H1 (cell line): ENCODE data around the gene ADAM12. TPM values are rescaled to one million over a fixed set of nuclear protein-coding genes. Genes with fewer than 3 reads are reported as not detected.

Experiments
- CTCF ChIA-PET: fragments of 300-600 bp; sonication (Branson Sonifier 250); formaldehyde crosslinking; loops from one replicate; lab custom pipeline; 2021; ENCODE audit not compliant: partially characterized antibody; lab: Charles Lee
- POLR2A ChIA-PET: fragments of 300-600 bp; sonication (Branson Sonifier 250); formaldehyde crosslinking; loops from one replicate; lab custom pipeline; 2021; ENCODE audit warnings: inconsistent platforms; ENCODE audit not compliant: partially characterized antibody; lab: Charles Lee
- DNase-seq, 2 experiments: peaks; one replicate each; pipeline versions ENCODE4 v3.0.0 to v3.0.0-alpha.2; 2010 to 2022; ENCODE audit warnings: low spot score in 2 of 2, low read depth in 1 of 2, mixed read lengths in 1 of 2
- FAIRE-seq: peaks from 2 replicates; lab custom pipeline; 2011; peaks lifted over from hg19 to GRCh38; lab: Jason Lieb, UNC
- H2AFZ ChIP-seq: 2 replicates; pipeline ENCODE4 v1.8.1; 2012; ENCODE audit warnings: low read length, inconsistent platforms
- H2AK5ac ChIP-seq: 2 replicates; pipeline ENCODE4 v1.6.1; 2013; ENCODE audit warnings: low read depth, low read length
- H2BK120ac ChIP-seq: replicated peaks from 2 replicates; pipeline ENCODE3; 2013; ENCODE audit warnings: low read depth, low read length, inconsistent platforms
- H2BK12ac ChIP-seq: 2 replicates; pipeline ENCODE4 v1.6.1; 2013; ENCODE audit warnings: low read depth, low read length
- H2BK15ac ChIP-seq: 2 replicates; pipeline ENCODE4 v1.6.1; 2013; ENCODE audit warnings: low read length
- H2BK20ac ChIP-seq: 2 replicates; pipeline ENCODE4 v1.6.1; 2013; ENCODE audit warnings: low read length
- H2BK5ac ChIP-seq: 2 replicates; pipeline ENCODE4 v1.6.1; 2013; ENCODE audit warnings: low read depth, low read length
- H3K14ac ChIP-seq: 2 replicates; pipeline ENCODE4 v1.6.1; 2013; ENCODE audit warnings: inconsistent platforms; ENCODE audit not compliant: insufficient read length
- H3K18ac ChIP-seq: 2 replicates; pipeline ENCODE4 v1.6.1; 2013; ENCODE audit warnings: low read length; ENCODE audit errors: extremely low read depth
- H3K23ac ChIP-seq: 2 replicates; pipeline ENCODE4 v1.6.1; 2013; ENCODE audit warnings: inconsistent platforms; ENCODE audit not compliant: insufficient read length
- H3K23me2 ChIP-seq: 2 replicates; pipeline ENCODE4 v1.6.1; 2013; ENCODE audit warnings: low read depth, low read length
- H3K27ac ChIP-seq: 2 replicates; pipeline ENCODE4 v1.6.1; 2011; ENCODE audit warnings: low read depth, low read length, inconsistent platforms
- H3K27me3 ChIP-seq, 4 experiments: replicated peaks in 1 of 4; 1 replicate in 1 of 4; 2 replicates in 3 of 4; pipeline versions ENCODE4 v1.6.1 to v1.8.1; 2011 to 2013; ENCODE audit warnings: low read length in 3 of 4, mild to moderate bottlenecking in 3 of 4, inconsistent platforms in 2 of 4, mixed read lengths in 2 of 4, moderate library complexity in 1 of 4; ENCODE audit not compliant: control insufficient read depth in 3 of 4, insufficient read depth in 3 of 4; ENCODE audit errors: extremely low read depth in 1 of 4
- H3K36me3 ChIP-seq, 4 experiments: 2 replicates each; pipeline versions ENCODE4 v1.6.1 to v1.8.1; 2011 to 2013; ENCODE audit warnings: mild to moderate bottlenecking in 4 of 4, low read length in 3 of 4, moderate library complexity in 2 of 4, control low read depth in 1 of 4, inconsistent platforms in 1 of 4; ENCODE audit not compliant: insufficient read depth in 4 of 4, control insufficient read depth in 2 of 4
- H3K4ac ChIP-seq: replicated peaks from 2 replicates; pipeline ENCODE3; 2013; ENCODE audit warnings: low read length, low read depth, mixed read lengths, inconsistent platforms; ENCODE audit not compliant: insufficient read length
- H3K4me1 ChIP-seq, 4 experiments: replicated peaks in 1 of 4; 1 replicate in 1 of 4; 2 replicates in 3 of 4; pipeline versions ENCODE4 v1.6.1 to v1.8.1; 2011 to 2013; ENCODE audit warnings: low read length in 3 of 4, inconsistent platforms in 2 of 4, mixed read lengths in 1 of 4; ENCODE audit not compliant: insufficient read depth in 4 of 4, control insufficient read depth in 3 of 4
- H3K4me2 ChIP-seq, 2 experiments: 2 replicates each; pipeline versions ENCODE4 v1.6.1 to v1.8.1; 2011 to 2013; ENCODE audit warnings: low read depth in 2 of 2, low read length in 2 of 2, control low read depth in 1 of 2, inconsistent platforms in 1 of 2, mild to moderate bottlenecking in 1 of 2; ENCODE audit not compliant: insufficient read depth in 1 of 2
- H3K4me3 ChIP-seq, 4 experiments: fragments of 200-600, 300-600 bp in 1 of 4; sonication (generic), shearing (Covaris generic), sonication (Bioruptor Twin) in 1 of 4; 2 replicates each; pipeline versions ENCODE4 v1.5.1 to v1.8.1; 2011 to 2016; ENCODE audit warnings: low read length in 4 of 4, low read depth in 3 of 4, control low read depth in 2 of 4, inconsistent platforms in 2 of 4, mild to moderate bottlenecking in 2 of 4, mixed read lengths in 1 of 4, moderate library complexity in 1 of 4; ENCODE audit not compliant: insufficient read depth in 2 of 4; ENCODE audit errors: extremely low read depth in 1 of 4
- H3K56ac ChIP-seq: replicated peaks from 2 replicates; pipeline ENCODE3; 2013; ENCODE audit warnings: low read depth, mild to moderate bottlenecking, mixed read lengths, low read length, inconsistent platforms; ENCODE audit not compliant: insufficient read length
- H3K79me1 ChIP-seq: 2 replicates; pipeline ENCODE4 v1.6.1; 2013; ENCODE audit warnings: low read depth, low read length, control low read depth
- H3K79me2 ChIP-seq, 2 experiments: 2 replicates each; pipeline versions ENCODE4 v1.6.1 to v1.8.1; 2012 to 2013; ENCODE audit warnings: low read length in 2 of 2, mild to moderate bottlenecking in 2 of 2, inconsistent platforms in 1 of 2; ENCODE audit not compliant: insufficient read depth in 2 of 2, control insufficient read depth in 1 of 2
- H3K9ac ChIP-seq, 4 experiments: replicated peaks in 1 of 4; 1 replicate in 1 of 4; 2 replicates in 3 of 4; pipeline versions ENCODE4 v1.6.1 to v1.8.1; 2011 to 2013; ENCODE audit warnings: low read depth in 3 of 4, low read length in 3 of 4, control low read depth in 2 of 4, mild to moderate bottlenecking in 2 of 4, moderate library complexity in 2 of 4, inconsistent platforms in 1 of 4; ENCODE audit errors: extremely low read depth in 1 of 4
- H3K9me3 ChIP-seq, 2 experiments: 2 replicates each; pipeline versions ENCODE4 v1.6.1 to v1.8.1; 2012 to 2013; ENCODE audit warnings: mild to moderate bottlenecking in 2 of 2, moderate library complexity in 2 of 2, control low read depth in 1 of 2, inconsistent platforms in 1 of 2, low read depth in 1 of 2, low read length in 1 of 2, mixed read lengths in 1 of 2; ENCODE audit not compliant: insufficient read depth in 2 of 2
- H4K20me1 ChIP-seq, 2 experiments: replicated peaks in 1 of 2; 2 replicates each; pipeline versions ENCODE3 to v1.8.1; 2011 to 2013; ENCODE audit warnings: inconsistent platforms in 2 of 2, low read length in 2 of 2, mild to moderate bottlenecking in 1 of 2; ENCODE audit not compliant: insufficient read depth in 2 of 2, control insufficient read depth in 1 of 2
- H4K5ac ChIP-seq: 2 replicates; pipeline ENCODE4 v1.6.1; 2013; ENCODE audit warnings: low read length, low read depth, mixed read lengths, inconsistent platforms; ENCODE audit not compliant: insufficient read length
- H4K8ac ChIP-seq: 2 replicates; pipeline ENCODE4 v1.8.0; 2013; ENCODE audit warnings: mild to moderate bottlenecking, moderate library complexity, low read length, inconsistent platforms; ENCODE audit not compliant: insufficient read depth; ENCODE audit errors: extremely low read depth
- H4K91ac ChIP-seq: replicated peaks from 2 replicates; pipeline ENCODE3; 2013; ENCODE audit warnings: low read length, mixed read lengths, inconsistent platforms; ENCODE audit not compliant: insufficient read length
- CHD2 ChIP-seq: IDR thresholded peaks from 2 replicates; pipeline ENCODE4 v1.6.1; 2012; ENCODE audit warnings: low read length, improper control_type of control experiment
- NANOG ChIP-seq: IDR thresholded peaks from 2 replicates; pipeline ENCODE4 v1.6.1; 2011; ENCODE audit warnings: low read length, low read depth, mild to moderate bottlenecking, inconsistent platforms; ENCODE audit not compliant: insufficient read depth, poor library complexity, severe bottlenecking
- POLR2A ChIP-seq, 2 experiments: IDR thresholded peaks; 1 replicate in 1 of 2; 2 replicates in 1 of 2; pipeline ENCODE4 v1.6.1; 2011; ENCODE audit warnings: low read depth in 2 of 2, low read length in 2 of 2, mild to moderate bottlenecking in 2 of 2; ENCODE audit errors: control extremely low read depth in 1 of 2
- RFX5 ChIP-seq: IDR thresholded peaks from 2 replicates; pipeline ENCODE4 v1.6.1; 2011; ENCODE audit warnings: low read depth, low read length, improper control_type of control experiment, borderline replicate concordance
- RXRA ChIP-seq: IDR thresholded peaks from 2 replicates; pipeline ENCODE4 v1.6.1; 2011; ENCODE audit warnings: low read depth, mild to moderate bottlenecking, low read length, moderate library complexity; ENCODE audit not compliant: insufficient read depth
- SAP30 ChIP-seq: fragments of 300-600 bp; sonication (generic); IDR thresholded peaks from 2 replicates; pipeline ENCODE4 v1.7.1; 2012; ENCODE audit warnings: low read length, moderate library complexity, mild to moderate bottlenecking, inconsistent platforms; ENCODE audit not compliant: insufficient read depth, insufficient replicate concordance
- SIX5 ChIP-seq: IDR thresholded peaks from 2 replicates; pipeline ENCODE4 v1.6.1; 2011; ENCODE audit warnings: mild to moderate bottlenecking, low read depth, low read length
- SP4 ChIP-seq: IDR thresholded peaks from 2 replicates; pipeline ENCODE4 v1.6.1; 2012; ENCODE audit warnings: low read length, inconsistent platforms
- USF2 ChIP-seq: IDR thresholded peaks from 2 replicates; pipeline ENCODE4 v1.6.1; 2011; ENCODE audit warnings: low read length, improper control_type of control experiment
- WGBS, 2 experiments: shearing (Covaris generic) in 1 of 2; methylation state at CpG; one replicate each; pipeline versions ENCODE4 v1.1.6 to v1.1.7; 2013 to 2015; ENCODE audit warnings: low lambda C conversion rate in 2 of 2, mixed read lengths in 2 of 2, inconsistent platforms in 1 of 2, low coverage in 1 of 2, missing lambda C conversion rate in 1 of 2; ENCODE audit not compliant: insufficient replicate concordance in 2 of 2, insufficient coverage in 1 of 2, insufficient read length in 1 of 2; ENCODE audit errors: extremely low coverage in 1 of 2, missing lambda C conversion rate in 1 of 2; 5-methylcytosine and 5-hydroxymethylcytosine counted together
- polyA plus RNA-seq, 7 experiments: library from polyadenylated mRNA; depleted of rRNA in 3 of 7; stranded (reverse) in 5 of 7; unstranded in 2 of 7; fragments of >200 nt in 5 of 7; fragments of 200-250 nt in 2 of 7; gene quantifications; 1 replicate in 5 of 7; 2 replicates in 1 of 7; 4 replicates in 1 of 7; pipeline versions ENCODE4 v1.2.1 to v1.2.3, GENCODE V29; 2011 to 2013; ENCODE audit warnings: missing spikeins in 2 of 7, mixed read lengths in 2 of 7
- total RNA-seq: library from RNA; stranded (reverse); fragmentation: NEBNext Ultra II Directional; extraction: Animal tissue kit (Norgen Biotek cat#: 25700); gene quantifications from 2 replicates; pipeline ENCODE4 v1.2.1, GENCODE V29; 2021
- TF ChIP-seq, protein P1 (sequence below), 3 experiments: IDR thresholded peaks; 1 replicate in 2 of 3; 2 replicates in 1 of 3; pipeline versions ENCODE4 v1.5.1 to v1.6.1; 2011; ENCODE audit warnings: low read length in 3 of 3, mild to moderate bottlenecking in 3 of 3, inconsistent platforms in 2 of 3, low read depth in 1 of 3, moderate library complexity in 1 of 3; ENCODE audit not compliant: insufficient read depth in 1 of 3; ENCODE audit errors: control extremely low read depth in 1 of 3

ADAM12 gene
- total and polyA plus RNA-seq, 2 of the 8 experiments (the other 6 are each of a cell fraction or from before 2014, with no cell fraction given), result 0.07 to 0.17 TPM

DNA sequence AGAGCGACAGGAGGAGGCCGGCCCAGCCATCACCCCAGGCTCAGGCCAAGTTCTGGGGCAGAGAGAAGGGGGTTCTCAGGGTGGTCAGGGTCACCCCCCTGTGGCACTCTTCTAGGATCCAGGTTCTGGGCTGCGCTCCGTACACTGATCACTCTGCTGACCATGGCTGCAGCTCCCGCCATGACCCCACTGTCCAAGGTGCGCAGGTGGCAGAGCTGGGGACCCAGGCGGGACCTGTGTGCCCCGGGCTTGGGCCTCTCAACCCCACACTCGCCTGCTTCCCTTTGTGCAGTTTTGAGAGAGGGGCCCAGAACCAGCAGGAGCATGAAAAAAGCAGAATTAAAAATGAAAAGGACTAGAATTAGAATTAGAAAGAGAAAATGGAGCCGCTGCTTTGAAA, 264.8 kb downstream of the ADAM12 start:
- H3K4me2 ChIP-seq, result peak overlapping the region; percentile 2 to 24; a peak in 3 of 4 replicates
- TF ChIP-seq USF2, result no peak
- TF ChIP-seq, protein P1, sequence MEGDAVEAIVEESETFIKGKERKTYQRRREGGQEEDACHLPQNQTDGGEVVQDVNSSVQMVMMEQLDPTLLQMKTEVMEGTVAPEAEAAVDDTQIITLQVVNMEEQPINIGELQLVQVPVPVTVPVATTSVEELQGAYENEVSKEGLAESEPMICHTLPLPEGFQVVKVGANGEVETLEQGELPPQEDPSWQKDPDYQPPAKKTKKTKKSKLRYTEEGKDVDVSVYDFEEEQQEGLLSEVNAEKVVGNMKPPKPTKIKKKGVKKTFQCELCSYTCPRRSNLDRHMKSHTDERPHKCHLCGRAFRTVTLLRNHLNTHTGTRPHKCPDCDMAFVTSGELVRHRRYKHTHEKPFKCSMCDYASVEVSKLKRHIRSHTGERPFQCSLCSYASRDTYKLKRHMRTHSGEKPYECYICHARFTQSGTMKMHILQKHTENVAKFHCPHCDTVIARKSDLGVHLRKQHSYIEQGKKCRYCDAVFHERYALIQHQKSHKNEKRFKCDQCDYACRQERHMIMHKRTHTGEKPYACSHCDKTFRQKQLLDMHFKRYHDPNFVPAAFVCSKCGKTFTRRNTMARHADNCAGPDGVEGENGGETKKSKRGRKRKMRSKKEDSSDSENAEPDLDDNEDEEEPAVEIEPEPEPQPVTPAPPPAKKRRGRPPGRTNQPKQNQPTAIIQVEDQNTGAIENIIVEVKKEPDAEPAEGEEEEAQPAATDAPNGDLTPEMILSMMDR (IDR thresholded peaks at IDR 0.05; ENCODE audit: control extremely low read depth in 1 of 3, insufficient read depth in 1 of 3, low read depth in 1 of 3, low read length in 3 of 3), result no peak
- no peak for TF ChIP-seq POLR2A (IDR thresholded peaks at IDR 0.05; ENCODE audit: control extremely low read depth in 1 of 2, low read depth in 2 of 2, low read length in 2 of 2)
- no peak for TF ChIP-seq SAP30
- TF ChIP-seq CHD2, result no peak
- TF ChIP-seq SIX5, result no peak
- no peak for TF ChIP-seq NANOG
- TF ChIP-seq RXRA, result no peak
- TF ChIP-seq RFX5, result no peak
- no peak for TF ChIP-seq SP4

More for the DNA sequence above, 264.8 kb downstream of the ADAM12 start:
- H3K23me2 ChIP-seq, result no peaks in the 10 kb centered on the region
- no peaks in the 10 kb centered on the region for H3K79me2 ChIP-seq
- CTCF ChIA-PET, result interaction anchor here (0.9 kb wide), 1 partner anchor 189 kb away, joined by 3 read pairs; no protein-coding TSS in a partner anchor
- no peak overlapping the region for H3K4ac ChIP-seq
- H3K18ac ChIP-seq, result 0 out of 2 replicates have a peak overlapping the region, but pooled peaks have one; percentile 68
- peaks cover 0 to 7% (median 3%) of the 10 kb centered on the region in 4 experiments; a peak in 4 of 7 replicates for H3K4me1 ChIP-seq
- POLR2A ChIA-PET, result no interaction called here
- peak overlapping the region; percentile 58; the same call in 1 of the 2 replicates for H4K8ac ChIP-seq
- H2BK15ac ChIP-seq, result no peak overlapping the region
- FAIRE-seq, result no peak
- peak overlapping the region; percentile 46 for H4K91ac ChIP-seq
- H2BK120ac ChIP-seq, result peak overlapping the region; percentile 73
- no peak overlapping the region for H3K9ac ChIP-seq
- H2BK5ac ChIP-seq, result no peak overlapping the region; the same call in 1 of the 2 replicates
- H3K9me3 ChIP-seq, result no peaks in the 10 kb centered on the region
- no peak overlapping the region for H2AFZ ChIP-seq
- H3K14ac ChIP-seq, result no peak overlapping the region
- no peaks in the 10 kb centered on the region for H4K20me1 ChIP-seq
- peaks cover 0 to 2% (median 0%) of the 10 kb centered on the region in 4 experiments; a peak in 3 of 7 replicates for H3K27me3 ChIP-seq
- WGBS, 2 experiments, result 50% methylated on average over 10 of the region's 10 CpGs; no CpG with 5 or more reads in 1 of the 2 experiments
- no peak overlapping the region for H3K27ac ChIP-seq
- H4K5ac ChIP-seq, result no peak overlapping the region
- H2AK5ac ChIP-seq, result no peak overlapping the region
- 0 out of 2 replicates have a peak overlapping the region, but pooled peaks have one; percentile 72 for H2BK20ac ChIP-seq
- peak in 1 of 2 experiments; percentile 51 for DNase-seq
- H3K79me1 ChIP-seq, result no peaks in the 10 kb centered on the region
- H3K36me3 ChIP-seq, result no peaks in the 10 kb centered on the region
- H2BK12ac ChIP-seq, result no peak overlapping the region
- H3K4me3 ChIP-seq, result peak overlapping the region in 2 of 4 experiments; percentile 15 to 27; a peak in 1 of 8 replicates
- no peak overlapping the region for H3K56ac ChIP-seq
- no peak overlapping the region for H3K23ac ChIP-seq
